K562 (cell line): ENCODE data around the gene ZFP28.

Experiments used
- BRD4 ChIP-seq: fragments of 200-600 bp; sonication (generic); IDR thresholded peaks from 2 replicates; pipeline ENCODE4 v1.6.1; 2017; ENCODE audit warnings: inconsistent platforms
- CTCF ChIP-seq, 3 experiments: IDR thresholded peaks in 2 of 3; conservative IDR thresholded peaks in 1 of 3; 2 replicates each; pipeline ENCODE4 v1.5.1; 2011 to 2012; ENCODE audit warnings: low read length in 3 of 3, mild to moderate bottlenecking in 3 of 3, control low read depth in 2 of 3, improper control_type of control experiment in 1 of 3, inconsistent platforms in 1 of 3, low read depth in 1 of 3, mixed read lengths in 1 of 3, moderate library complexity in 1 of 3; ENCODE audit not compliant: insufficient read depth in 2 of 3
- EP300 ChIP-seq: IDR thresholded peaks from 2 replicates; pipeline ENCODE4 v1.6.1; 2012; ENCODE audit warnings: low read length, improper control_type of control experiment
- KLF1 ChIP-seq: fragments of 450-650 bp; IDR thresholded peaks from 2 replicates; pipeline ENCODE4 v1.6.1; 2016; ENCODE audit warnings: missing genetic modification characterization, missing compliant biosample characterization
- MYC ChIP-seq, 2 experiments: fragments of 250-450 bp in 1 of 2; sonication (Bioruptor Pico) in 1 of 2; IDR thresholded peaks; 2 replicates each; pipeline versions ENCODE4 v1.5.1 to v1.6.1; 2012 to 2021; ENCODE audit warnings: low read depth in 2 of 2, borderline replicate concordance in 1 of 2, improper control_type of control experiment in 1 of 2, low read length in 1 of 2, mild to moderate bottlenecking in 1 of 2, moderate library complexity in 1 of 2
- MYNN ChIP-seq, 2 experiments: sonication (generic); formaldehyde crosslinking in 1 of 2; IDR thresholded peaks; 2 replicates each; pipeline versions ENCODE4 v1.5.0 to v1.6.1; 2016 to 2020; ENCODE audit warnings: antibody characterized with exemption in 1 of 2, missing genetic modification reagents in 1 of 2
- ZNF134 ChIP-seq: fragments of 250-450 bp; sonication (Bioruptor Pico); conservative IDR thresholded peaks from 2 replicates; pipeline ENCODE4 v1.4.0; 2020

DNA sequence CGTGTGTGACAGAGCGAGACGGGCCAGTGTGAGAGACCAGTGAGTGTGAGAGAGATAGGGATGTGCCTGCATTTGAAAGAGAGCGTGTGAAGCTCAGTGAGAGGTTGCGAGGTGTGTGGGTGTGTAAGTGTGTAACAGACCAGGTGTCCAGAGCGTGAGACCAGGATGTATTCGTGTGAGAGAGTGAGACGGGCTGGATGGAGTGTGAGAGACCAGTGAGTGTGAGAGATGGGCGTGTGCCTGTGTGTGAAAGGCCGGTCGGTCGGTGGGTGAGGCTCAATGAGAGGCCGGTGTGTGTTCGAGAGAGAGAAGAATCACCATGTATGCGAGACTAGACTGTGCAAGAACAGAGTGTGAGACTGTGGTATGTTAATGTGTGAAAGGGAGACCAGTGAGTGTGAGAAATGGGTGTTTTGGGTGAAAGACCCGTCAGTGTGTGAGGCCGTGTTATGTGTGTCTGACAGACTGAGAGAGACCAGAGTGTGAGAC is 30.4 kb upstream of the ZFP28 start:
- no peak for TF ChIP-seq CTCF (IDR thresholded peaks at IDR 0.05 in 2 of 3, conservative IDR thresholded peaks at IDR 0.05 in 1 of 3; ENCODE audit: insufficient read depth in 2 of 3, low read depth in 1 of 3, low read length in 3 of 3)
- no peak for TF ChIP-seq EP300
- no peak for TF ChIP-seq KLF1 (tag)
- no peak for TF ChIP-seq MYNN (IDR thresholded peaks at IDR 0.05)
- TF ChIP-seq MYNN (CRISPR knock-in tag; IDR thresholded peaks at IDR 0.05): no peak
- TF ChIP-seq ZNF134 (CRISPR knock-in tag): no peak
- no peak for TF ChIP-seq BRD4
- no peak for TF ChIP-seq MYC (IDR thresholded peaks at IDR 0.05; ENCODE audit: low read depth, low read length)
- TF ChIP-seq MYC (CRISPR knock-in tag; IDR thresholded peaks at IDR 0.05; ENCODE audit: borderline replicate concordance, low read depth): no peak
